Activated CD8-positive, alpha-beta memory T cell treated with anti-CD3 and anti-CD28 coated beads, Interleukin-2, amount 50 U/mL, for 24 hours (primary cell): Measurements from ENCODE around the gene SYT3.
A peak's percentile ranks its signal among the peaks of the same experiment; 100 is the strongest.
"Not testable (repeated sequence)": the region's sequence is repeated elsewhere in the genome, so short reads cannot be mapped to it uniquely, and the experiment has no call there.

Experiments
- DNase-seq: peaks from one replicate; pipeline ENCODE4 v3.0.0-alpha.2; 2020; ENCODE audit errors: extremely low read depth

SYT3 gene

GRCh38 chr19:50636317-50637085, 3.2 kb downstream of the SYT3 start:
- DNase-seq: no peak

GRCh38 chr19:50633973-50634372, 5.7 kb downstream of the SYT3 start:
- no peak for DNase-seq

GRCh38 chr19:50633359-50633758, 6.3 kb downstream of the SYT3 start:
- DNase-seq: no peak

- DNase-seq: no peak
These were observed 7.4 kb downstream of the SYT3 start for GRCh38 chr19:50632151-50632835.

GRCh38 chr19:50629801-50630200, 9.9 kb downstream of the SYT3 start:
- DNase-seq: no peak

GRCh38 chr19:50629194-50629593, 10.5 kb downstream of the SYT3 start:
- DNase-seq: no peak

- no peak for DNase-seq
These were observed 11.1 kb downstream of the SYT3 start for GRCh38 chr19:50628551-50628950.

GRCh38 chr19:50628146-50628545, 11.5 kb downstream of the SYT3 start:
- no peak for DNase-seq

- DNase-seq: no peak
These were observed 12.9 kb downstream of the SYT3 start for GRCh38 chr19:50626795-50627194.

- DNase-seq: no peak
These were observed 13.7 kb downstream of the SYT3 start for GRCh38 chr19:50626011-50626410.

GRCh38 chr19:50624949-50625600, 14.6 kb downstream of the SYT3 start:
- no peak for DNase-seq

GRCh38 chr19:50620394-50620906, 19.2 kb downstream of the SYT3 start:
- DNase-seq: not testable (repeated sequence)

GRCh38 chr19:50619184-50619583, 20.5 kb downstream of the SYT3 start:
- DNase-seq: not testable (repeated sequence)

- DNase-seq: not testable (repeated sequence)
These were observed 21.3 kb downstream of the SYT3 start for GRCh38 chr19:50618379-50618778.

- DNase-seq: not testable (repeated sequence)
These were observed 26.9 kb downstream of the SYT3 start for GRCh38 chr19:50612504-50613404.

- peak; percentile 73 for DNase-seq
These were observed 31.6 kb downstream of the SYT3 start for GRCh38 chr19:50607874-50608785.

- DNase-seq: no peak
These were observed 32.3 kb downstream of the SYT3 start for GRCh38 chr19:50607388-50607787.

GRCh38 chr19:50606059-50606836, 33.4 kb downstream of the SYT3 start:
- DNase-seq: not testable (repeated sequence)

- not testable (repeated sequence) for DNase-seq
These were observed 35.2 kb downstream of the SYT3 start for GRCh38 chr19:50604264-50605073.
